Measurements from ENCODE around the gene GATAD2B. TPM values are rescaled to one million over a fixed set of nuclear protein-coding genes. Genes with fewer than 3 reads are reported as not detected.

GATAD2B gene
- total RNA-seq, 4 donors from 2014 or later, result 22.0 to 40.7 (median 28.1) TPM

DNA sequence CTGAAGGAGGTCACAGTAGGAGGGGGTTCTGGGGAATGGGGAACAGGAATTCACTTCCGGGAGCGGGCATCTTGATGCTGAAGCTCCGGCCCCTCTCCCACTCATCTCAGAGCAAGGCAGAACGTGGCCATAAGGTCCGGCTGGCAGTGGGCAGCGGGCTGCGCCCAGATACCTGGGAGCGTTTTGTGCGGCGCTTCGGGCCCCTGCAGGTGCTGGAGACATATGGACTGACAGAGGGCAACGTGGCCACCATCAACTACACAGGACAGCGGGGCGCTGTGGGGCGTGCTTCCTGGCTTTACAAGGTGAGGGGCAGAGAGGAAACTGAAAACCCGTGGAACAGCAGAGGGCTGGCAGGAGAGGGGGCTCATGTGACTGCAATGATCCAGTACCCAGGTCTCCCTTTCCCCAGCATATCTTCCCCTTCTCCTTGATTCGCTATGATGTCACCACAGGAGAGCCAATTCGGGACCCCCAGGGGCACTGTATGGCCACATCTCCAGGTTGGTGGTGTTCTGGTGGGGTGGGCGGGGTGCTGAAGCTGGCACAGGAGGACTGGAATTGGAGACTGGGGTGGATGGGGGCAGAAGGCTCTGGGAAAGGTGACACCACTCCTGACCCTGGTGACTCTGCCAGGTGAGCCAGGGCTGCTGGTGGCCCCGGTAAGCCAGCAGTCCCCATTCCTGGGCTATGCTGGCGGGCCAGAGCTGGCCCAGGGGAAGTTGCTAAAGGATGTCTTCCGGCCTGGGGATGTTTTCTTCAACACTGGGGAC lies 144.5 kb downstream of the GATAD2B start:
- no peak overlapping the region for H3K4me3 ChIP-seq
- intact Hi-C loops (cut with DNase I; ENCODE audit: low total_unique reads), result no loop called here
- H3K4me1 ChIP-seq, result peaks cover 36 to 47% of the 10 kb centered on the region in 2 donors
- no peak for ATAC-seq
- no peak for TF ChIP-seq POLR2A (IDR thresholded peaks at IDR 0.05)
- TF ChIP-seq, protein P1, sequence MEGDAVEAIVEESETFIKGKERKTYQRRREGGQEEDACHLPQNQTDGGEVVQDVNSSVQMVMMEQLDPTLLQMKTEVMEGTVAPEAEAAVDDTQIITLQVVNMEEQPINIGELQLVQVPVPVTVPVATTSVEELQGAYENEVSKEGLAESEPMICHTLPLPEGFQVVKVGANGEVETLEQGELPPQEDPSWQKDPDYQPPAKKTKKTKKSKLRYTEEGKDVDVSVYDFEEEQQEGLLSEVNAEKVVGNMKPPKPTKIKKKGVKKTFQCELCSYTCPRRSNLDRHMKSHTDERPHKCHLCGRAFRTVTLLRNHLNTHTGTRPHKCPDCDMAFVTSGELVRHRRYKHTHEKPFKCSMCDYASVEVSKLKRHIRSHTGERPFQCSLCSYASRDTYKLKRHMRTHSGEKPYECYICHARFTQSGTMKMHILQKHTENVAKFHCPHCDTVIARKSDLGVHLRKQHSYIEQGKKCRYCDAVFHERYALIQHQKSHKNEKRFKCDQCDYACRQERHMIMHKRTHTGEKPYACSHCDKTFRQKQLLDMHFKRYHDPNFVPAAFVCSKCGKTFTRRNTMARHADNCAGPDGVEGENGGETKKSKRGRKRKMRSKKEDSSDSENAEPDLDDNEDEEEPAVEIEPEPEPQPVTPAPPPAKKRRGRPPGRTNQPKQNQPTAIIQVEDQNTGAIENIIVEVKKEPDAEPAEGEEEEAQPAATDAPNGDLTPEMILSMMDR (IDR thresholded peaks at IDR 0.05 in 4 of 5, conservative IDR thresholded peaks at IDR 0.05 in 1 of 5), result no peak
- H3K36me3 ChIP-seq, result no peaks in the 10 kb centered on the region
- H3K27ac ChIP-seq, result no peak overlapping the region
- H3K9me3 ChIP-seq, result no peaks in the 10 kb centered on the region
- no peaks in the 10 kb centered on the region for H3K27me3 ChIP-seq
- in situ Hi-C loops (cut with MboI; ENCODE audit: low sequenced_read_pairs in 4 of 4), result loop anchor here in 1 of 4 donors (10.0 kb wide), 1 partner anchor 103 kb away; the partner anchor contains the start of genes ILF2 and NPR1
- no peak for DNase-seq

DNA sequence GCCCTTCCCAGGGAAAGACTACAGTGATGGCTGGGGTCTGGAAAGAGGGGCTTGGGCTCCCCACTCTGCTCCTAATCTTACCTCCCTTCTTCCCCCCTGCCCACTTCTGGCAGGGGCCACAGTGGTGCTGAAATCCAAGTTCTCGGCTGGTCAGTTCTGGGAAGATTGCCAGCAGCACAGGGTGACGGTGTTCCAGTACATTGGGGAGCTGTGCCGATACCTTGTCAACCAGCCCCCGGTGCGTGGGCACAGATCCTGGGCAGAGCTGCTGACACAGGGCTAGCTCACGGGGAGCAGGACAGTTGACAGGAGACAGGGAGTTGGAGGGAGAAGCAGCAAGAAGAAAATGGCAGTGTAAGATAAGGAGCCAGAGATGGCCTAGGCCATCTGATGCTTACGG lies 145.1 kb downstream of the GATAD2B start:
- H3K36me3 ChIP-seq, result peaks cover 0 to 6% of the 10 kb centered on the region in 2 donors
- DNase-seq (no peak), ATAC-seq (no peak)
- intact Hi-C loops (cut with DNase I; ENCODE audit: low total_unique reads) (no loop called here), in situ Hi-C loops (cut with MboI; ENCODE audit: low sequenced_read_pairs in 4 of 4) (loop anchor here in 1 of 4 donors (10.0 kb wide), 1 partner anchor 103 kb away; the partner anchor contains the start of genes ILF2 and NPR1)
- H3K4me1 ChIP-seq, result peaks cover 33 to 43% of the 10 kb centered on the region in 2 donors
- no peaks in the 10 kb centered on the region for H3K27me3 ChIP-seq
- H3K27ac ChIP-seq, result no peak overlapping the region
- no peaks in the 10 kb centered on the region for H3K9me3 ChIP-seq
- no peak for TF ChIP-seq POLR2A (IDR thresholded peaks at IDR 0.05)
- TF ChIP-seq, protein P1 (IDR thresholded peaks at IDR 0.05 in 4 of 5, conservative IDR thresholded peaks at IDR 0.05 in 1 of 5), result no peak
- H3K4me3 ChIP-seq, result no peak overlapping the region

DNA sequence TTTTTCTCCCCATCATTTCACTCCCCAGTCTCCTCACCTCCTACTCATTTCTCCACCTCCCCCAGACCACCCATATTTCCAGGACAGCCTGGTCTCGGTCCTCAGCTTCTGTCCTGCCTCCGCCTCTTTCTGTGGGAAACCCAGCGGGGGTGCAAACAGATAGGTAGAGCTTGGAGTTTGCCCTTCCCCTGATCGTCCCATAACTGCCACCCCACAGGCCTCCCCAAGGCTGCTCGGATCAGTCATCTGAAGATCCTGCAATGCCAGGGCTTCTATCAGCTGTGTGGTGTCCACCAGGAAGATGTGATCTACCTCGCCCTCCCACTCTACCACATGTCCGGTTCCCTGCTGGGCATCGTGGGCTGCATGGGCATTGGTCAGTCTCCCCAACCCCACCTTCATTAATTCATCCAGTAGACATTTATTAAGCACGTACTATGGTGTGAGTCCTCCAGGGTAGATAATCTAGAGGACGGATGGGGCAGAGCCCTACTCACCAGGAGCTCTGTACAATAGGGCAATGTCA lies 145.9 kb downstream of the GATAD2B start:
- in situ Hi-C loops (cut with MboI; ENCODE audit: low sequenced_read_pairs in 4 of 4), result loop anchor here in 1 of 4 donors (10.0 kb wide), 1 partner anchor 102 kb away; the partner anchor contains the start of genes ILF2 and NPR1
- TF ChIP-seq, protein P1 (IDR thresholded peaks at IDR 0.05 in 4 of 5, conservative IDR thresholded peaks at IDR 0.05 in 1 of 5), result no peak
- TF ChIP-seq POLR2A (IDR thresholded peaks at IDR 0.05), result no peak
- Histone ChIP-seq H3K27me3 (no peaks in the 10 kb centered on the region), H3K9me3 (no peaks in the 10 kb centered on the region), H3K4me1 (peaks cover 32 to 45% of the 10 kb centered on the region in 2 donors), H3K4me3 (peak overlapping the region in 1 of 4 donors; percentile 60), H3K27ac (no peak overlapping the region), H3K36me3 (peaks cover 0 to 13% of the 10 kb centered on the region in 2 donors)
- intact Hi-C loops (cut with DNase I; ENCODE audit: low total_unique reads), result no loop called here
- DNase-seq (no peak), ATAC-seq (no peak)

DNA sequence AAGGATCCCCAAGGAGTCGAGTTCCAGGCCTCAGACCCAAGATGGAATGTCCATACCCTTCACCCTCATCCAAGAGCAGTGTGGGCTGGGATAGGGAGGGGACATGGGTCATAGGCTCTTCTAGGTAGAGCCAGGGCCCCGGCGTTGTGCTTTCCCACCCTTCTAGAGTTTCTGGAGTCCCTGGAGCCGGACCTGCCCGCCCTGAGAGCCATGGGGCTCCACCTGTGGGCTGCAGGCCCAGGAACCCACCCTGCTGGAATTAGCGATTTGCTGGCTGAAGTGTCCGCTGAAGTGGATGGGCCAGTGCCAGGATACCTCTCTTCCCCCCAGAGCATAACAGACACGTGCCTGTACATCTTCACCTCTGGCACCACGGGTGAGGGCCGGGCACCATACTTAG lies 146.4 kb downstream of the GATAD2B start:
- no peak for DNase-seq
- peaks cover 0 to 18% of the 10 kb centered on the region in 2 donors for H3K36me3 ChIP-seq
- in situ Hi-C loops (cut with MboI; ENCODE audit: low sequenced_read_pairs in 4 of 4) (loop anchor here in 1 of 4 donors (10.0 kb wide), 1 partner anchor 102 kb away; the partner anchor contains the start of genes ILF2 and NPR1), intact Hi-C loops (cut with DNase I; ENCODE audit: low total_unique reads) (no loop called here)
- H3K27ac ChIP-seq, result peak overlapping the region in 3 of 4 donors; percentile 69 to 75 (median 71)
- TF ChIP-seq POLR2A (IDR thresholded peaks at IDR 0.05), result no peak
- TF ChIP-seq, protein P1 (IDR thresholded peaks at IDR 0.05 in 4 of 5, conservative IDR thresholded peaks at IDR 0.05 in 1 of 5), result no peak
- H3K4me3 ChIP-seq, result peak overlapping the region; percentile 60 to 72 (median 68)
- H3K9me3 ChIP-seq, result no peaks in the 10 kb centered on the region
- peaks cover 32 to 45% of the 10 kb centered on the region in 2 donors for H3K4me1 ChIP-seq
- no peaks in the 10 kb centered on the region for H3K27me3 ChIP-seq
- no peak for ATAC-seq
